HepG2 (cell line): ENCODE measurements around the gene GDPD5. TPM values are rescaled to one million over a fixed set of nuclear protein-coding genes. Genes with fewer than 3 reads are reported as not detected.
A peak's percentile ranks its signal among the peaks of the same experiment; 100 is the strongest.

Source experiments
- ATF7 ChIP-seq, 2 experiments: fragments of 450-650 bp in 1 of 2; sonication (generic) in 1 of 2; formaldehyde crosslinking in 1 of 2; IDR thresholded peaks; 2 replicates each; pipeline versions ENCODE4 v1.4.0 to v1.6.1; 2016 to 2020; ENCODE audit warnings: antibody characterized with exemption in 1 of 2, mild to moderate bottlenecking in 1 of 2, missing genetic modification reagents in 1 of 2
- CEBPG ChIP-seq: IDR thresholded peaks from 2 replicates; pipeline ENCODE4 v1.6.1; 2016
- CHD4 ChIP-seq: fragments of 200-600 bp; sonication (generic); IDR thresholded peaks from 2 replicates; pipeline ENCODE4 v1.7.0; 2017; ENCODE audit warnings: mild to moderate bottlenecking, low read length, borderline replicate concordance
- CREB1 ChIP-seq, 2 experiments: fragments of 450-650 bp in 1 of 2; IDR thresholded peaks; 2 replicates each; pipeline ENCODE4 v1.6.1; 2016 to 2017; ENCODE audit warnings: control low read depth in 1 of 2, mild to moderate bottlenecking in 1 of 2, missing compliant biosample characterization in 1 of 2, missing genetic modification characterization in 1 of 2
- EEA1 ChIP-seq: sonication (generic); formaldehyde crosslinking; IDR thresholded peaks from 2 replicates; pipeline ENCODE4 v1.5.1; 2020; ENCODE audit warnings: mild to moderate bottlenecking, missing genetic modification reagents, borderline replicate concordance
- GATAD2A ChIP-seq: IDR thresholded peaks from 2 replicates; pipeline ENCODE4 v1.6.1; 2016
- HOXA3 ChIP-seq: sonication (generic); formaldehyde crosslinking; IDR thresholded peaks from 2 replicates; pipeline ENCODE4 v1.5.0; 2020; ENCODE audit warnings: missing genetic modification reagents
- ISL2 ChIP-seq: sonication (generic); formaldehyde crosslinking; IDR thresholded peaks from 2 replicates; pipeline ENCODE4 v1.5.0; 2020; ENCODE audit warnings: missing genetic modification reagents
- KMT2A ChIP-seq: sonication (generic); formaldehyde crosslinking; IDR thresholded peaks from 2 replicates; pipeline ENCODE4 v1.4.0; 2020; ENCODE audit warnings: missing genetic modification reagents
- MED1 ChIP-seq: sonication (generic); formaldehyde crosslinking; IDR thresholded peaks from 2 replicates; pipeline ENCODE4 v1.4.0; 2020; ENCODE audit warnings: missing genetic modification reagents
- MYPOP ChIP-seq: sonication (generic); formaldehyde crosslinking; IDR thresholded peaks from 2 replicates; pipeline ENCODE4 v1.8.1; 2023; ENCODE audit warnings: mild to moderate bottlenecking, moderate library complexity, missing genetic modification reagents
- NR2F2 ChIP-seq: IDR thresholded peaks from 2 replicates; pipeline ENCODE4 v1.6.1; 2012; ENCODE audit warnings: low read depth, inconsistent platforms, borderline replicate concordance
- SMYD3 ChIP-seq: sonication (generic); formaldehyde crosslinking; IDR thresholded peaks from 2 replicates; pipeline ENCODE4 v1.8.1; 2023; ENCODE audit warnings: mild to moderate bottlenecking, missing genetic modification reagents
- SOX5 ChIP-seq: IDR thresholded peaks from 2 replicates; pipeline ENCODE4 v1.6.1; 2016; ENCODE audit warnings: borderline replicate concordance
- UBTF ChIP-seq: sonication (generic); formaldehyde crosslinking; IDR thresholded peaks from 2 replicates; pipeline ENCODE4 v1.4.0; 2020; ENCODE audit warnings: mild to moderate bottlenecking, missing genetic modification reagents
- YEATS2 ChIP-seq: sonication (generic); formaldehyde crosslinking; IDR thresholded peaks from 2 replicates; pipeline ENCODE4 v1.4.0; 2020; ENCODE audit warnings: missing genetic modification reagents, borderline replicate concordance
- ZKSCAN8 ChIP-seq: IDR thresholded peaks from 2 replicates; pipeline ENCODE4 v1.6.1; 2016; ENCODE audit warnings: borderline replicate concordance, missing genetic modification reagents, missing compliant biosample characterization
- ZMYM3 ChIP-seq: sonication (generic); formaldehyde crosslinking; IDR thresholded peaks from 2 replicates; pipeline ENCODE4 v1.5.1; 2020; ENCODE audit warnings: mild to moderate bottlenecking, missing genetic modification reagents
- ZNF136 ChIP-seq: sonication (generic); formaldehyde crosslinking; IDR thresholded peaks from 2 replicates; pipeline ENCODE4 v1.8.1; 2022; ENCODE audit warnings: low read depth, mild to moderate bottlenecking, moderate library complexity, missing genetic modification reagents
- ZNF230 ChIP-seq: sonication (generic); formaldehyde crosslinking; IDR thresholded peaks from 2 replicates; pipeline ENCODE4 v1.4.0; 2020; ENCODE audit warnings: mild to moderate bottlenecking, missing genetic modification reagents
- ZNF343 ChIP-seq: sonication (generic); formaldehyde crosslinking; IDR thresholded peaks from 2 replicates; pipeline ENCODE4 v1.4.0; 2020; ENCODE audit warnings: mild to moderate bottlenecking, missing genetic modification reagents
- ZNF605 ChIP-seq: sonication (generic); formaldehyde crosslinking; IDR thresholded peaks from 2 replicates; pipeline ENCODE4 v1.8.0; 2022; ENCODE audit warnings: mild to moderate bottlenecking, missing genetic modification reagents
- ZSCAN25 ChIP-seq: sonication (generic); formaldehyde crosslinking; IDR thresholded peaks from 2 replicates; pipeline ENCODE4 v1.8.0; 2022; ENCODE audit warnings: mild to moderate bottlenecking, missing genetic modification reagents
- polyA plus RNA-seq, 8 experiments: library from polyadenylated mRNA; depleted of rRNA in 3 of 8; stranded (reverse) in 7 of 8; unstranded in 1 of 8; fragments of >200 nt; fragmentation: Illumina TruSeq in 4 of 8; extraction: Trizol in 4 of 8; gene quantifications; 2 replicates each; pipeline versions ENCODE4 v1.2.1 to v1.2.3, GENCODE V29; 2011 to 2016; ENCODE audit warnings: low read depth in 4 of 8, missing spikeins in 1 of 8, mixed read lengths in 1 of 8; ENCODE audit not compliant: insufficient read depth in 1 of 8
- total RNA-seq, 5 experiments: library from RNA; depleted of rRNA; stranded (reverse); fragments of >200 nt; fragmentation: Illumina TruSeq; extraction: Trizol; gene quantifications; 2 replicates each; pipeline ENCODE4 v1.2.3, GENCODE V29; 2016; ENCODE audit warnings: low read depth in 1 of 5

The GDPD5 gene
- total and polyA plus RNA-seq, 2 of the 13 experiments (the other 11 are each of a cell fraction or from before 2014, with no cell fraction given): 55.0 to 67.5 TPM

- TF ChIP-seq HOXA3 (CRISPR knock-in tag) (peak; percentile 50; the same call in 1 of the 2 replicates), SMYD3 (CRISPR knock-in tag) (no peak), ZNF230 (no peak), MYPOP (0 out of 2 replicates have a peak, but pooled peaks have one; percentile 51), YEATS2 (CRISPR knock-in tag) (peak; percentile 46; the same call in 1 of the 2 replicates), ZSCAN25 (peak; percentile 44; the same call in 1 of the 2 replicates), UBTF (peak; percentile 74), ZMYM3 (CRISPR knock-in tag) (peak; percentile 12; the same call in 1 of the 2 replicates), ZNF136 (CRISPR knock-in tag) (no peak), EEA1 (CRISPR knock-in tag) (no peak), ATF7 (IDR thresholded peaks at IDR 0.05) (no peak), ATF7 (CRISPR knock-in tag; IDR thresholded peaks at IDR 0.05) (no peak), CEBPG (CRISPR knock-in tag) (0 out of 2 replicates have a peak, but pooled peaks have one; percentile 6), CREB1 (IDR thresholded peaks at IDR 0.05) (peak; percentile 59; the same call in 1 of the 2 replicates), CREB1 (CRISPR knock-in tag; IDR thresholded peaks at IDR 0.05) (peak; percentile 73; the same call in 1 of the 2 replicates), GATAD2A (CRISPR knock-in tag) (no peak; the same call in 1 of the 2 replicates), KMT2A (CRISPR knock-in tag) (peak; percentile 57), CHD4 (no peak), ZNF343 (CRISPR knock-in tag) (0 out of 2 replicates have a peak, but pooled peaks have one; percentile 69), MED1 (CRISPR knock-in tag) (peak; percentile 63; the same call in 1 of the 2 replicates), ISL2 (CRISPR knock-in tag) (no peak), SOX5 (CRISPR knock-in tag) (no peak), ZKSCAN8 (CRISPR knock-in tag) (0 out of 2 replicates have a peak, but pooled peaks have one; percentile 21), ZNF605 (CRISPR knock-in tag) (peak; percentile 91), NR2F2 (no peak)
Measured at GRCh38 chr11:75562048-75562835, 36.5 kb upstream of the GDPD5 start, which contains the start of gene SERPINH1 (continued).
